Suppressor macrophage treated with lipopolysaccharide for 1 hour (primary cell): ENCODE data around the gene NKX3-2.

Experiments used
- DNase-seq, 3 donors: peaks; one replicate each; pipeline ENCODE4 v3.0.0-alpha.2; 2020 to 2022

NKX3-2 gene

DNA sequence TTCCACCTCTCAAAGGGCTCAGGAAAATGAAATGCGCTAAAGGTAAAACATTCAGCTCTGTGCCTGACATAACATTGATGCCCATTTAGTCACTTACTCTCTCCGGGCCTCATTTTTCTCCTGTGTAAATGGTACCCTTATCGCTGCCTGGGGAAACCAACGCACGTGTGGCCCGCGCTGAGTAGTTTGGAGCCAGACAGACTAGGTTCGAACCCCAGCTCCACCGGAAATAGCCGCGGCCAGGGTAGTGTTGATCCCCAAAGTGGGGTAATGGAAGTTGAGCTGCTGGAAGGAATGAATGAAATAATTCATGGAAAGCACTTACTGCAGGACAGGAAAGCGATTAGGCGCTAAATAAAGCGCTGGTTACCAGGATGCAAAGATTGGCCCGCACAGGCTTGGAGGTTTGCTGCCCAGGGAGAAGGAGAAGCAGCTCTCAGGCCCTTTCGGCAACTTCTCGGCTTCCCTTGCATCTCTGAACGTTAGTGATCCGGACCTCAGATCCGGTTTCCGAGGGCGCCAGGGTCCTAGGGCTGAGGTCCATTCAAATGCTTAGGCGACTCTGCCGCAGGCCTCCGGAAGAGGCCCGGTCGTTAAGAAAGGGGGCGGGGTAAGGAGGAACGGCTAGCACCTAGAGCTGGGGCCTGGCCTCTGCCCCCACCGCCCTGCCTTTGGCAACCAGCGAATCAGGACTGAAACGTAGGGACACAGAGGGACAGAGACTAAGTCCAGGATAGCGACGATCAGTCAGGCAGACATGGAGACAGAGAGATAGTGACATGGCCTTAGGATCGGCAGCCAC, 13.3 kb downstream of the NKX3-2 start:
- no peak for DNase-seq

DNA sequence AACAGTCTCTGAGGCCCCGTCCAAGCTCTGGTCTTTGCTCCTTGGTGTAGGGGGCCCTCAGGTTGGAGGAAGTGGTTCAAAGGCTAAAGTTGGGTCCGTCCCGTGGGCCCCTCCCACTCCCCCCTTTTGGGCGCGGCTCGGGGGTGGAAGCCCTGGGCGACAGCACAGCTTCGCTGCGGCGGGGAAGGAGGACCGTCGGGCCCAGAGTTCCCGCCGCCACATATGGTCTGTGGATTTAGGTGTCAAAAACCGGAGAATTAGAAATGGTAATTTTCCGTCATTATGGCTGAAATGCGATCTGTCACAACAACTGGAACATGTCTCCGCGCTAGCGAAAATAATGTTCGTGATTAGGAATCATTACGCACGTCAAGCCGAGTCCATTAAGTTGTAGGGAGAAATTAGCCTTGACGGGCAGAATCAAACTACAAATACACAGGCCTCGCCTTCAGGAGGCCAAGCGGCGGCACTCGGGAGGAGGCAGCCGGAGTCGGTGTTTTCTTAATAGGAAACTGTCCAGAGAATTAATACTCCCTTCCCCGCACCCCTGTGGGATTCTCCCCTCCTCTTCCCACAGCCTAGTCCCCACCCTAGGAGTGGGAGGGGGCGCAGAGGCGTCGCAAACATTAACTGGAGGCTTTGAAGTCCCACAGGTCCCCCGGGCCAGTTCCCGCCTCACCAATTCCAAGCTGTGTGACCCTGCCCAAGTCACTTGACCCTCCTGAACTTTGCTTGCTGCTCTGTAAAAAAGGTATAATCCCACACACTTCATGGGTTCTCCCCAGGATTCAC, 15.0 kb downstream of the NKX3-2 start:
- no peak for DNase-seq

DNA sequence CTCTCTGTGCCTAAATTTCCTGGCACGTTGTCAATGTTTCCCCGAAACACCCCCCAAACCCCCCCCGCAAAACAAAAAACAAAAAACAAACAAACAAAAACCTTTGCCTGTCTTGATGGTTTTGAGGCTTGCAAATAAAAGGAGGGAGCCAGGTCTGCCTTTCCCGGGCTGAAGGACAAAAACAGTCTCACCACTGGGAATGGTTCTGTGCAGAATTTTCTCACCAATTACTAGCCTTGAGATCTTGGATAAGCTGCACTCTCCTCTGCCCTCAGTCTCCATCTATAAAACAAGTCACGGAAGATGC, 15.5 kb downstream of the NKX3-2 start:
- no peak for DNase-seq

DNA sequence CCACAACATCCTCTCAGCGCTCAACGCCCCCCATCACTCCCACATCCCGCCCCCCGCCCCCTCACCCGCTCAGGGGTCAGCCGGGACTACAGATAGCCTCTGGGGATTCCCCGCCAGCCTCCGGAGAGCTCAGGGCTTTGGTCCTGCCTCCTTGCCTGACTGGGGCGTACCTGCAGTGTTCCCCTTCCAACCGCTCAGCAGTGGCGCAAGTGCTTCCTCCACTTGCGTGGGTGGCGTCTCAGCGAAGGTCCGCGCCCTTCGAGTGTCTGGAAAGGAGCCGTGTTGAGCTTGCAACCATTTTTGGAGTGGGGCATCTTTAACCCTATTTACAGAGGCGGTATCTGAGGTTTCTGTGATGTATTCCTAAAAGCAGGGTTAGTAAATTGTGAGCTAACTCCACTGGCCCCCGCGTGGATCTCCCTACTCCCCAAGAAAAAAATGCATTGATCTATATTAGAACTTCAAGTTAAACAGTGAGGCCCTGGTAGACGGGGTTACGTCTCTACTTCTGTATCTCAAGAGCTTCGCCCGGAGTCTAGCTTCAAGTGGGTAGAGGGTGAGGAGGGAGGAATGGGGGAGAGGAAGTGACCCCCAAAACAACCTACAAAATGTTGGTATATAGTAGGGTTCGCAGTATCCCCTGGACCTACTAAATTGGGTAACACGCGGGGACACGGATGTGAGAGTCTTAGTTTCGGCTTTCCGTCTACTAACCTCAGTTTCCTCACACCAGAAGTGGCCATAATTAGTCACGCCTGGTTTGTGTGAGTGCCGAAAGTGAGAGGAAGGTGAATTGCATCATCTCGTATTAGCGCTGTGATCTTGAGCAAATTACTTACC, 16.1 kb downstream of the NKX3-2 start:
- peak; percentile 44 to 61 (median 55) for DNase-seq

DNA sequence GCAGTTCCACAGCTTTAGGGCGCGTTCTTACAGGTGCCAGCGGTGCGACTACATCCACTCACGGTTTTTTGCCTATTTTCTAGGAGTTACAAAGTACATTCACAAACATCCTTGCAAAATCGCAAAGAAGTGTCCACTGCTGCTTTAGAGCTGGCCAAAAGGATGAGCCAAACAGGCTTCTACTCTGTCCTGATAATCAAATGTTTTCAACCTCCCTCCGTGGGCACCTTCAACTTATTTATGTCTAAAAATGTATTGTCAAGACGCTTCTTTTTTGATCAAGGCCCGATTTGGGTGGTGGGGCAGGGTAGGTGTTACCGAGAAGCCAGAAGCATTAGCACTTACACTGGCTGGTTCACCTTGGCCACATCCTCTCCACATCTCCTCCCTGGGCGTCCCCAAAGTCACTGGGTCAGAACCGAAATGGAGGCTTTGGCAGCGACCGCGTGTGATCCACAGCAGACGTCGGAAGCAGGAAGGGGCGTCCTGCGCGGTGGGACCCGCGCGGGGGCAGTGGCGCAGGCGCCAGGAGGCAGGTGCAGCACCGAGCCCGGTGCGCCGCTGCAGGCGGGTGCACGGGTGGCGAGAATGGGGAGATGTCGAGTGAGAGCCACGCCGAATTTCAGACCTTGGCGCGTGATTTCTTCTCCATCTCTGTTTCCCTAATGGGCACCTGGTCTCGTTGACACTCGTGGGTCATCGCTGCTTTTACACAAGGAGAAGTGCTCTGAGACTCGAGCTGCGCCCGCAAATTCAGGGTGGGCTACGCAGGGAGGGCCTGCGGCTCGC, 16.9 kb downstream of the NKX3-2 start:
- DNase-seq = no peak

DNA sequence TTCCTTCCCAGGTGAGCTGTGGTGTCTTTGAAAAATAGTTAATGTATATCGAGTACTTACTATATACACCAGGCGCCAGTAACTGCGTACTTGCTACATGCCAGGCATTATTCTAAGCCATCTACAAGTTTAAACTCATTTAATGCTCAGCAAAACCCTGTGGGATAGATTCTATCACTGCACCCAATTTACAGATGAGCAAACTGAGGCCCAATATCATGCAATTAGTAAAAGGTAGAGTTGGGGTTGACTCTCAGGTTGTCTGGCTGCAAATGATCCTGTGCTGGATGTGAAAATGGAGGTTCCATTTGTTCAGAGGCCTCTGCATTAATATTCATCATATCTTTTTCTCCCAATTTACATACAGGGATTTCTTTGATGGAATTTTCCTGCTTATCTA, 17.6 kb downstream of the NKX3-2 start:
- no peak for DNase-seq

DNA sequence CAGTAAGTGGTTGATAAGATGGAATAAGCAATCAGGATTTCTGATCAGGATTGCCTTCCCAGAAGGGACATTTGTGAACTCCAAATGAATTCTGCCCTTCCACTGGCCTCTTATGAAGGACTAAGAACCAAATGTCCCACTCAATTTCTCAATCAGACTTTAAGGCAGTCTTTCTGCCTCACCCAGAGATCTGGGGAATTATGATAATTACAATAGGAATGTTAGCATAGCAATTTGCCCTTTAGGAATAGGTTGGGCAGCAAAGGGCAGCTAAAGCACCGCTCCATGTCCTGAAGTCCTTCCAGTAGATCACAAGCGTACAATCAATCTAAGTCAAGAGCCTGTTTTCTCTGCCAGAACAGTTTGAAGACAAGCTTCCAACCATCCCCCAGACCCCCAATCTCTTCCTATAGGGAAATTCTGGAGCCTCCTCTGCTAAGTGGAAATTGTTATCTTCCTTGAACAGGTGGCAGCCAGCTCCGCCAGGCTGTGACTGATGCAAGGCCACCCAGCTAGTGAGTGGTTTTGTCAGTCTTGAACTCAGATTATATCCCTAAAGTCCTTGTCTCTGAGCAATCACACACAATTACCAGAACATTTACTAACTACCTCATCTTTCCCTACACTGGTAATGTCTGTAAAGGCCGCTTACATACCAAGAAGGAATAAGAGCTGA, 18.6 kb downstream of the NKX3-2 start:
- no peak for DNase-seq

DNA sequence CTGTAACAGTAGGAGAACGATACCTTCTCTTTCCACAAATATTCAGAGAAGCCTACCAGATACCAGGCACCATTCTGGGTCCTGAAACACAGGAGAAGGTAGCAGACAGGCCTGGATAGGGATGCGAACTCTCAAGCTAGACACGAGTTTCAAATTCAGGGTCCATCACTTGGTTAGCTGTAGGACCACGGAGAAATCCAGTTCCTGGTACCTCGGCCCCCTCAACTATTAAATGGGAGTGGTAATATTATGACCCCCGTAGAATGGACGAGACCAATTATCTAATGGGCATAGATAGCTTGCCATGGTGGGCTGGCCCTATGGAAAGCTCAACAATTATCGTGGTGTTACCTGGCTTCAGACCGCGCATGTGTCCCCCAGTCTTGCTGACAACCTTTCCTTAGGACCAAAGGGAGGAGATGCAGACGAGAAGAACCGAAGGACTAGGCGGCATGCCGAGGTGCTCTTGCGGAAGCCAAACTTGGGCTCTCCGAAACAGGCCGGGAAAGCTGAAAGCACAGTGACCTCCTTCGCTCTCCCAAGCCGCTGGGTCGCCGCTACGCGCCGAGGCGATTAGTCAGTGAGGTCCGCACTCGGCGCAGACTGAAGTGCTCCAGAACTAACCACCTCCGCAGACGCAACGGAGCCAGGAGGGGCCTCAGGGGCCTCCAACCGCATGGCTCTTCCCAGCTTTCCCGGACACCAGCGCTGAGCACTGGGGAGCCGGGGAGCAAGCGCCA, 19.6 kb downstream of the NKX3-2 start:
- no peak for DNase-seq

DNA sequence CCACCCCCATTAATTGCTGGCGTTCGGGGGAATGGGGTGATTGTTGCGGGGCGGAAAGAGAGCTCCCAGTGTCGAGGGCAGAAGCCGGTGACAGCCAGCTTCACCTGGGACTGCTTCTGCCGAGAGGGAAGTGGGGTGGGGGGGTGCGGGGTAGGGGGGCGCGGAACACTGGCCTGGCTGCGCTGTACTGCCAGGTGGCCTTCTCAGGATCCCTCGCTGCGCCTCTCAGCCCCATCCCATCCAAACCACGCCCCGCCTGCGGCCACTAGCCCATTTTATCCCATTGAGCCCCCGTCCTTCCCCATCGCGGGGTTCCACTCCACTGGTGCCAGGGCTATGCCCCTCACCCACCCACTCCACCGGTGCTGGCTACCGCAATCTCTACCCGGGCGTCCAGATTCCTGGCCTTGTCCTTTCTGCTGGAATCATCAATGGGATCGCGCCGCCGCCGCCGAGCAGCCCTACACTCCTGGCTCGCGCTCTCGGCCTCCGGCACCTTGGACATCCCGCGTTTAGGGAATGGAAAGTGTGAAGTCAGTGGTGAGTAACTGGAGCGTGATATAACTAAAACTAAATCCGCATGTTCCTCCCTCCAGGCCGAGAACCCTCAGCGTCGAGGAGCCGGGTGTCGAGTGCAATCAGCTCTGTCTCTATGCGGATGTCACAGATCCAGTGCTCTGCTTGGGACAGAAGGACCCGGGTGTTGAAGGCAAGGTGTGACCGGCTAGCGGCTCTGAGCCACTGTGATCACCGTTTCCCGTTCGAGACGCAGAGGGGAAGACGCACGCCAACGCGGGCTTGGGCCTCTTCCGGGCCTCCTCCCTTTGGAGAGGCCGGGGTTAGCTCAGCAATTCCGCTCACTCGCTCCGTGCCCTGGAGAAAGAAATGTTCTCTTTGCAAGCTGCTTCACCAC, 20.5 kb downstream of the NKX3-2 start:
- no peak for DNase-seq

DNA sequence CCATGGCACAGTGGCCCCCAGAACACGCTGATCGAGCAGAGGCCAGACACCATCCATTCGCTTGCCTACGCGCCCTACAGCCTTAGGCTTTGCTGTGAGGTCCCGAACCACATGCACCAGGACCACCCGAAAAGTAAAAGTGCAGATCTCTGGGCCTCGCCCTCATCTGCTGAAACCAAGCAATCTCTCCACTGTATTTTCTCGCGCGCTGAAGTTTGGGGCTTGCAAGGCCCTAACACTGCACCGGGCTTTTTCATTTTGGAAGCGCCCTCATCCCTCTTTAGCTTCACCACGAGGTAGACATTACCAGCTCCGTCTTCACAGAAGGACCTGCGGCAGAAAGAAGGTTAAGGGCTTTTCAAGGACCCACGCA, 21.2 kb downstream of the NKX3-2 start:
- DNase-seq = no peak

DNA sequence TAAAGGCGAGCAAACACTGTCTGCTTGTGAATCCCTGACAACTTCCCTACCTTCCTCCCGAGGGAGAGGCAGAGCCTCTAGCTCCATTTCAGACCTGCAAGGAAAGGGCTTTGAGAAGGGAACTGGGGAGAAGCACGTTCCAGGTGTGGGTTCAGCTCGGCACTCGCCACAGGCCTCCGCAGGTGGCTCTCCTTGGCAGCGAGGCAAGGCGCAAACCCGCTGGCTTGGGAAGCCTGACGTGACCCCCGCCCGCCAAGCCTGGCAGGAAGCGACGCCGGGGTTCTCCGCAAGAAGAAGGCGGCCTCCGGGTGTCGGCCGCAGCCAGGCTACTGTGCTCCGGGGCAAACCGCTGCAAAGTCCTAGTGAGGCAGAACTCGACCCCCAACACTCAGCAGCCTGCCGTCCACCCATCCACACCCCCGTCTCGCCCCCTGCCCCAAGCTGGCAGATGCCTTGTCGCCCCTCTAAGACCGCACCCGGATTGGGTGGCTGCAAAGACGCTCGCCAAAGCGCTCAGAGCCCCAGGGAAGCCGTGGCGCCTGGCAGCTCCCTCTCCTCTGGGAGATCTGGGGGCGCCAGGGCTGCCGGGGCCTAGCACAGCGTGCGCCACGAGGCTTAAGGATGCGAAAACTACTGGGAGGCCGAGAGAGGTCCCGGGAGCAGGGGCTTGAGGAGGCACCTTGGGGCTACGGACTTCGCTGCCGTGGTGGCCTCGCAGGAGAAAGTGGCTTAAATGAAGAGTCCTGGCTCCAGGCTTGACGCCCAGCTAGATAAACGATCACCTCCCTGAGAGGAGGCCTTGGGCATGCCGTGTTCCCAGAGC, 21.8 kb downstream of the NKX3-2 start:
- no peak for DNase-seq

DNA sequence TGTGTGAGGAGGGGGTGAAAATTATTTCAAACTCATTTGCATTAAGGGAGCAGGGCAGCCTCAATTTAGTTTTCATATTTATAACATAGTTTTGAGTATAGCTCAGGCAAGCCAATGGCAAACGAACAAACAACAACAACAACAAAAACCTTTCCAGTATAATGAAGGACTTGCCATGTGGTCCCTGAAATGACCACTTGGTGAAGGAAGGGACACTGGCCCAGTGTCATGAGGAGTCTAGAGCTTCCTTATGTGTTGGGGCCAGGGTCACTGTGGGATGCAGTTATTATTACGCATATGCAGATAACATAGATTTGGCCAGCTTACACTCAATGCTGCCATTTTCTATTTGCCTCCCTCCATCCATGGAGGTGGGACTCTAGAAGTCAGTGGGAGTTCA, 23.3 kb downstream of the NKX3-2 start:
- no peak for DNase-seq

DNA sequence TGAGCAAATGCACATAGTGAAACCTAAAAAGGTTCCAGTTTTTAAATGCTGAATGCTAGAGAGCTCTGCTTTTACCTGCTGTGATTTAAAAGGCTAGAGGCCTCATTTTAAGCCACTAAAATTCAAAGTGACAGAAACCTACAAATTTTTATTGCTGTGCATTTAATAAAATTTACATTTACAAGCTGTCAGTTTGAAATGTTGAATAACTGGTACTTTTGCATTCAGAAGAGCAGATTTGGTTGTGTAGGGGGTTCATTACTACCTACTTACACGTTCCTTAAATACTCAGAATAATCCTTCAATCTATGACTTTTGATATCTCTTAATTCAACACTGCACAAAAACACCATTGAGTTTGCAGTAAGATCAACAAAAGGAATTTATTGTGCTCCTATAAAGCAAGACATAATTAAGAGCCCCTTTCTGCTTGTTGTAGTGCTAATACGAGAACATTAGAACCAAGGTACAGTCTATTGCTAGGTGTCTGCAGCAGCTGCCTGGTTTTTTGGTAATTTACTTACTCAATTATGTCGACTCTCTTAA, 27.9 kb downstream of the NKX3-2 start:
- no peak for DNase-seq

DNA sequence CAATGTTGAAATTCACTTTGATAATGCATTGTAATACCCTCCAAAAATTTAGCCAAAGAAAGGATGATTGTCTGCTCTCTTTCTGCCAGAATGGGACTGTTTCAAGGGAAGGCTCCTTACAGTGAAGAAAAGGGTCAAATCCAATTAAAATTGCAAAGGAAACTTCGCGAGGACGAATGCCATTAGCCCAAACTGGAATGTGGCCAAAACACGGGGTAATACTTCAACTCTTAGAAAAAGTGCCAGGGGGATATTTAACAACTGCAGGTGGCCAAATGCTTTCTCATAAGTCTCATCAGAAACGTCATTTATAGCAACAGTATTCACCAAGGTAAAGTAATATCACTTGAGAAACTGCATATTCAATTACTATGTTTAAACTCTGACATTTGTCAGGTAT, 29.0 kb downstream of the NKX3-2 start:
- no peak for DNase-seq

DNA sequence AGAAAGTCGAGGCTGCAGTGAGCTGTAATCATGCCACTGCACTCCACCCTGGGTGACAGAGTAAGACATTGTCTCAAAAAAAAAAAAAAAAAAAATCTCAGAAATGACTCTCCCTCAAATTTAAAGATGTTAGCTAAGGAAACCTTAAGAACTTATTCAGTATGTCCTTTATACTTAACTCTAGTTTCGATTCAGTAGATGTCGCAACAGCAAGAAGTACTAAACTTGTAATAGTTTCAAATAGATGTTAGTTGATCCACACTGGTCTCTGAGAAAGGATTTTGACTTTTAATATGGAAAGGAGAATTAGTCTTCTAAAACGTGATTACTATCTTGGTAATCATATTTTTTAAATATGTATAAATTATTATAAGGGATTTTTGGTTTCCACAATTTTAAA, 29.6 kb downstream of the NKX3-2 start:
- no peak for DNase-seq

DNA sequence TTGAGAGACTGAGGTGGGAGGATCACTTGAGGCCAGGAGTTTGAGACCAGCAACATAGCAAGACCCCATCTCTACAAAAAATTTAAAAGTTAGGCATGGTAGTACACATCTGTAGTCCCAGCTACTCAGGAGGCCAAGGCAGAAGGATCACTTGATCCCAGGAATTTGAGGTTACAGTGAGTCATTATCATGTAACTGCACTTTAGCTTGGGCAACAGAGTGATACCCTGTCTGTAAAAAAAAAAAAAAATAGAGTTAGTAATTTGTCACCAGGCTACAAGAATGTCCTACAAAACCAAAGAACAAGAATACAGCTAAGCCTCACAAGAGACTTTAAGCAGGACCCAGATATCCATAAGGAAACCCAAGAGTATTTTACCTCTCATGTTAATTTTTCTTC, 33.2 kb downstream of the NKX3-2 start:
- no peak for DNase-seq

DNA sequence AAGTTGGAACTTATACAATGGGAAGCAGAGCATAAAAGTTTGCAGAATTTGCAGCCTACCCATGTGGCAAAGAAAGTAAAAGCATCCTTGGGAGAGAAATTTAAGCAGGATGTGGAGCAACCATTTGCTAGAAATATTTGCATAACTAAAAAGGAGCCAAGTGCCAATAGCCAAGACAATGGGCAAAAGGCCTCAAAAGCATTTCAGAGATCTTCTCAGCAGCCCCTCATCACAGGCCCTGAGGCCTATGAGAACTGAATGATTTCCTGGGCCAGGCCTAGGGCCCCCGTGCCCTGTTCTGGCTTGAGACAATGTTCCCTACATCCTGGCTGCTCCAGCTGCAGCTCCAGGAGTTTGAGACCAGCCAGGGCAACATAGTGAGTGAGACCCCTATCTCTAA, 34.9 kb downstream of the NKX3-2 start:
- no peak for DNase-seq

DNA sequence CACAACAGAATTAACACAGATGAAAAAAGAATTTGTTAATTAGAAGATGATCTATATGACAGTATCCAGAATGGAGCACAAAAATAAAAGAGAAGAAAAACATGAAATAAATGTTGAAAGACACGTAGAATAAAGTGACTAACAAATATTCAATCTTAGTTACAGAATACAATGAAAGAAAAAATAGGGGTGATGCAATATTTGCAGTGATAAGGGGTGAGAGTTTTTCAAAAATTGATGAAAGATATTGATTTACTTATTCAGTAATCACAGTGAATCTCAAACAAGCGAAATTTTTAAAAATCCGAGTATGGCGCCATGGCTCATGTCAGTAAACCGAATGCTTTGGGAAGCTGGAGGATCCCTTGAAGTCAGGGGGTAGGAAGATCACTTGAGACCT, 39.9 kb downstream of the NKX3-2 start:
- no peak for DNase-seq

DNA sequence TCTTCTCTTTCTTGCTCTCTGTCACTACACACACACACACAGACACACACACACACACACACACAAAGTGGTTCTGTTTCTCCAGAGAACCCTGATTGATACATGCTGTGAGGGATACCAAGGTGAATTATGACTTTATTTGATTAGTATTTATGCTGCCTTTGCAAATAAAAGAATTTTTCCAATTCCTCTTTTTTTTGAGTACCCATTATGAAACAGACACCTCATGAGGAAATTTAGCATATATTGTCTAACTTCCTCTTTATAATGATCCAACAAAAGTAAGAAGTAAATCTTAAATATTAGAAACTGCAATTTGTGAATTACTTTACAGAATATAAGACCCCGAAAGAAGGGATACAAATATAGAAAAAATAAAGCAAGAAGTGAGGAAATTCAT, 45.8 kb downstream of the NKX3-2 start:
- peak; percentile 14 to 76 (median 72) for DNase-seq
